ENCODE data around the gene IL17RC. TPM values are rescaled to one million over a fixed set of nuclear protein-coding genes. Genes with fewer than 3 reads are reported as not detected.
A peak's percentile ranks its signal among the peaks of the same experiment; 100 is the strongest.

Gene IL17RC
- total and polyA plus RNA-seq, 4 donors = 20.5 to 39.8 (median 33.6) TPM

DNA sequence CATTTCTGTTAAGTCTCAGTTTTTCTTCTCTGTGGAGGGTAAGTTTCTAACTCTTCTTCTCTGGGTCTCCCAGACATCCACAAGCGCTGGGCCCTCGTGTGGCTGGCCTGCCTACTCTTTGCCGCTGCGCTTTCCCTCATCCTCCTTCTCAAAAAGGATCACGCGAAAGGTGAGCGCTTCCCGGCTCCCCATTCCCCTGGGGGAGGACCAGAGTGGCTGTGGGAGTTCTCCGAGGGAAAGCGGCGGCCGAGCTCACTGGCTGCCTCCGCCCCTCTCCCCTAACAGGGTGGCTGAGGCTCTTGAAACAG, 15.6 kb downstream of the IL17RC start:
- WGBS, 2 donors = 4 to 7% methylated on average over 13 of the region's 13 CpGs
- H3K36me3 ChIP-seq (ENCODE audit: control insufficient read depth in 4 of 4, insufficient read depth in 4 of 4, low read length in 4 of 4) = peaks cover 4 to 26% (median 17%) of the 10 kb centered on the region in 4 donors
- TF ChIP-seq, protein P1, sequence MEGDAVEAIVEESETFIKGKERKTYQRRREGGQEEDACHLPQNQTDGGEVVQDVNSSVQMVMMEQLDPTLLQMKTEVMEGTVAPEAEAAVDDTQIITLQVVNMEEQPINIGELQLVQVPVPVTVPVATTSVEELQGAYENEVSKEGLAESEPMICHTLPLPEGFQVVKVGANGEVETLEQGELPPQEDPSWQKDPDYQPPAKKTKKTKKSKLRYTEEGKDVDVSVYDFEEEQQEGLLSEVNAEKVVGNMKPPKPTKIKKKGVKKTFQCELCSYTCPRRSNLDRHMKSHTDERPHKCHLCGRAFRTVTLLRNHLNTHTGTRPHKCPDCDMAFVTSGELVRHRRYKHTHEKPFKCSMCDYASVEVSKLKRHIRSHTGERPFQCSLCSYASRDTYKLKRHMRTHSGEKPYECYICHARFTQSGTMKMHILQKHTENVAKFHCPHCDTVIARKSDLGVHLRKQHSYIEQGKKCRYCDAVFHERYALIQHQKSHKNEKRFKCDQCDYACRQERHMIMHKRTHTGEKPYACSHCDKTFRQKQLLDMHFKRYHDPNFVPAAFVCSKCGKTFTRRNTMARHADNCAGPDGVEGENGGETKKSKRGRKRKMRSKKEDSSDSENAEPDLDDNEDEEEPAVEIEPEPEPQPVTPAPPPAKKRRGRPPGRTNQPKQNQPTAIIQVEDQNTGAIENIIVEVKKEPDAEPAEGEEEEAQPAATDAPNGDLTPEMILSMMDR (IDR thresholded peaks at IDR 0.05; ENCODE audit: control extremely low read depth, extremely low read depth) = no peak
- H3K4me1 ChIP-seq (ENCODE audit: control insufficient read depth in 5 of 5, insufficient read depth in 5 of 5, low read length in 5 of 5) = peaks cover 0 to 17% (median 2%) of the 10 kb centered on the region in 5 donors
- peak overlapping the region; percentile 53 for H3K4me3 ChIP-seq
- no peaks in the 10 kb centered on the region for H3K9me3 ChIP-seq (ENCODE audit: control insufficient read depth in 4 of 4, insufficient read depth in 3 of 4, low read length in 3 of 4)
- no peaks in the 10 kb centered on the region for H3K27me3 ChIP-seq (ENCODE audit: control insufficient read depth in 3 of 3, insufficient read depth in 3 of 3, low read length in 2 of 3)
- peak overlapping the region; percentile 86 to 93 for H3K27ac ChIP-seq (ENCODE audit: low read depth in 1 of 2, low read length in 1 of 2)
- DNase-seq = no peak
- no peak overlapping the region for H3K9ac ChIP-seq (ENCODE audit: insufficient read depth in 1 of 2, low read length in 2 of 2)
- no peak for ATAC-seq (ENCODE audit: insufficient read depth, low FRiP score)

DNA sequence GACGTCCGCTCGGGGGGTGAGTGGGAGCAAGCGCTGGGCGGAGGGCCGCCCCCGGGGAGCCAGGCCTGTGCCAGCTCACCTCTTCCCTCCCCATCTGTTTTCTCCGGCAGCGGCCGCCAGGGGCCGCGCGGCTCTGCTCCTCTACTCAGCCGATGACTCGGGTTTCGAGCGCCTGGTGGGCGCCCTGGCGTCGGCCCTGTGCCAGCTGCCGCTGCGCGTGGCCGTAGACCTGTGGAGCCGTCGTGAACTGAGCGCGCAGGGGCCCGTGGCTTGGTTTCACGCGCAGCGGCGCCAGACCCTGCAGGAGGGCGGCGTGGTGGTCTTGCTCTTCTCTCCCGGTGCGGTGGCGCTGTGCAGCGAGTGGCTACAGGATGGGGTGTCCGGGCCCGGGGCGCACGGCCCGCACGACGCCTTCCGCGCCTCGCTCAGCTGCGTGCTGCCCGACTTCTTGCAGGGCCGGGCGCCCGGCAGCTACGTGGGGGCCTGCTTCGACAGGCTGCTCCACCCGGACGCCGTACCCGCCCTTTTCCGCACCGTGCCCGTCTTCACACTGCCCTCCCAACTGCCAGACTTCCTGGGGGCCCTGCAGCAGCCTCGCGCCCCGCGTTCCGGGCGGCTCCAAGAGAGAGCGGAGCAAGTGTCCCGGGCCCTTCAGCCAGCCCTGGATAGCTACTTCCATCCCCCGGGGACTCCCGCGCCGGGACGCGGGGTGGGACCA, 16.1 kb downstream of the IL17RC start:
- H3K9me3 ChIP-seq (ENCODE audit: control insufficient read depth in 4 of 4, insufficient read depth in 3 of 4, low read length in 3 of 4) = no peaks in the 10 kb centered on the region
- WGBS, 2 donors = 1% methylated on average over 60 to 77 of the region's 77 CpGs
- peaks cover 0 to 17% (median 2%) of the 10 kb centered on the region in 5 donors for H3K4me1 ChIP-seq (ENCODE audit: control insufficient read depth in 5 of 5, insufficient read depth in 5 of 5, low read length in 5 of 5)
- H3K4me3 ChIP-seq = peak overlapping the region; percentile 53
- H3K36me3 ChIP-seq (ENCODE audit: control insufficient read depth in 4 of 4, insufficient read depth in 4 of 4, low read length in 4 of 4) = peaks cover 4 to 29% (median 19%) of the 10 kb centered on the region in 4 donors
- TF ChIP-seq, protein P1 (IDR thresholded peaks at IDR 0.05; ENCODE audit: control extremely low read depth, extremely low read depth) = peak; percentile 30
- peak; percentile 84 for ATAC-seq (ENCODE audit: insufficient read depth, low FRiP score)
- no peaks in the 10 kb centered on the region for H3K27me3 ChIP-seq (ENCODE audit: control insufficient read depth in 3 of 3, insufficient read depth in 3 of 3, low read length in 2 of 3)
- H3K9ac ChIP-seq (ENCODE audit: insufficient read depth in 1 of 2, low read length in 2 of 2) = no peak overlapping the region
- peak; percentile 67 to 90 (median 84) for DNase-seq
- H3K27ac ChIP-seq (ENCODE audit: low read depth in 1 of 2, low read length in 1 of 2) = peak overlapping the region; percentile 86 to 93

DNA sequence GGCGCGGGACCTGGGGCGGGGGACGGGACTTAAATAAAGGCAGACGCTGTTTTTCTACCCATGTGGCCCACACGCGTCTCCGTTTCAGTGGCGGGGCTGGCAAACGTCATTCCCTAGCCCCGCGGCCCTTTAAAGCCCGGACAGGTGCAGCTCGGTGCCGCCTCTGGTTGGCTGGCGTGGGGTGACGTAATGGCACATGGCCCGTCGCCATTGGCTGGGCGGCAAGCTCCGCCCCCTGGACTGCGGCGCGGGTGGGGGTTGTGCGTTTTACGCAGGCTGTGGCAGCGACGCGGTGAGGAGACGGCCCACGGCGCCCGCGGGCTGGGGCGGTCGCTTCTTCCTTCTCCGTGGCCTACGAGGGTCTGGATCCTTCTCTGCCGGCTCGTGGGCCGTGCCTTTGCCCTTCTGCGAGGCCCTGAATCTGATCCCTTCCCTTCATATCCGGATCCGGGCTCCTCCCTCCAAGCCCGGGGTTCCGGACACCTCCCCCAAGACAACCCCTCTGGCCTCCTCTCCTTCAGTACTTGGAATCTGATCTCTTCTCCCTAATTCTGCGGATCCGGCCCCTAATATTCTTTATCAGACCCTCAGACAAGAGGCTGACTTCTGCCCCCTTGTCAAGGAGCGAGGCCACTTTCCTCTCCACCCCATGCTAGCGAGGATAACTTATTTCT, 16.8 kb downstream of the IL17RC start, which contains the start of gene CRELD1:
CRELD1 (plus strand) TSS at position 274 of the 674 bp plus-strand sequence. CDS start 605 bp downstream, outside the sequence.
- H3K9me3 ChIP-seq (ENCODE audit: control insufficient read depth in 4 of 4, insufficient read depth in 3 of 4, low read length in 3 of 4) = no peaks in the 10 kb centered on the region
- TF ChIP-seq, protein P1 (IDR thresholded peaks at IDR 0.05; ENCODE audit: control extremely low read depth, extremely low read depth) = no peak
- ATAC-seq (ENCODE audit: insufficient read depth, low FRiP score) (peak; percentile 95), DNase-seq (peak; percentile 91 to 98 (median 94))
- H3K36me3 ChIP-seq (ENCODE audit: control insufficient read depth in 4 of 4, insufficient read depth in 4 of 4, low read length in 4 of 4) = peaks cover 4 to 29% (median 16%) of the 10 kb centered on the region in 4 donors
- WGBS, 2 donors = 0 to 1% methylated on average over 45 to 50 of the region's 50 CpGs
- peak within 1 kb of the TSS; percentile 60 for H3K4me3 ChIP-seq
- H3K4me1 ChIP-seq (ENCODE audit: control insufficient read depth in 5 of 5, insufficient read depth in 5 of 5, low read length in 5 of 5) = peaks cover 0 to 17% (median 2%) of the 10 kb centered on the region in 5 donors
- no peaks in the 10 kb centered on the region for H3K27me3 ChIP-seq (ENCODE audit: control insufficient read depth in 3 of 3, insufficient read depth in 3 of 3, low read length in 2 of 3)
- peak within 1 kb of the TSS; percentile 50 to 88 for H3K9ac ChIP-seq (ENCODE audit: insufficient read depth in 1 of 2, low read length in 2 of 2)
- H3K27ac ChIP-seq (ENCODE audit: low read depth in 1 of 2, low read length in 1 of 2) = peak within 1 kb of the TSS; percentile 86 to 93

All from lung (tissue), 12 donors.